Left renal pelvis (tissue), 4 donors: ENCODE measurements around the gene KPNA2. TPM values are rescaled to one million over a fixed set of nuclear protein-coding genes. Genes with fewer than 3 reads are reported as not detected.
"Not testable (repeated sequence)": the region's sequence is repeated elsewhere in the genome, so short reads cannot be mapped to it uniquely, and the experiment has no call there.

Source experiments
- DNase-seq, 4 donors: peaks; one replicate each; pipeline ENCODE4 v3.0.0-alpha.2; 2013; ENCODE audit warnings: low read depth in 4 of 4, low spot score in 3 of 4
- polyA plus RNA-seq, 4 donors: library from polyadenylated mRNA; unstranded; fragments of 120-200 nt; gene quantifications; one replicate each; pipeline ENCODE4 v1.2.1, GENCODE V29; 2013; ENCODE audit not compliant: insufficient read length in 4 of 4

Gene KPNA2
- polyA plus RNA-seq, 4 donors: 95.9 to 127 (median 117) TPM

GRCh38 chr17:68054296-68054900 lies 18.9 kb downstream of the KPNA2 start:
- DNase-seq: no peak

GRCh38 chr17:68057531-68057952 lies 22.0 kb downstream of the KPNA2 start:
- DNase-seq: no peak

GRCh38 chr17:68060336-68060735 lies 24.8 kb downstream of the KPNA2 start:
- DNase-seq: no peak

- no peak for DNase-seq
These were observed 26.2 kb downstream of the KPNA2 start for GRCh38 chr17:68061512-68062313.

- not testable (repeated sequence) for DNase-seq
These were observed 29.8 kb downstream of the KPNA2 start for GRCh38 chr17:68065366-68065765.

GRCh38 chr17:68068512-68068911 lies 33.0 kb downstream of the KPNA2 start:
- DNase-seq: not testable (repeated sequence)

- not testable (repeated sequence) for DNase-seq
These were observed 35.3 kb downstream of the KPNA2 start for GRCh38 chr17:68070582-68071444.

- no peak for DNase-seq
These were observed 38.7 kb downstream of the KPNA2 start for GRCh38 chr17:68074279-68074678.

- not testable (repeated sequence) for DNase-seq
These were observed 40.5 kb downstream of the KPNA2 start for GRCh38 chr17:68075953-68076607.

GRCh38 chr17:68077498-68077897 lies 42.0 kb downstream of the KPNA2 start:
- DNase-seq: not testable (repeated sequence)

GRCh38 chr17:68080411-68081150 lies 45.0 kb downstream of the KPNA2 start:
- no peak for DNase-seq

GRCh38 chr17:68081305-68082265 lies 46.0 kb downstream of the KPNA2 start:
- not testable (repeated sequence) for DNase-seq

GRCh38 chr17:68085771-68086381 lies 50.3 kb downstream of the KPNA2 start:
- no peak for DNase-seq

- not testable (repeated sequence) for DNase-seq
These were observed 51.1 kb downstream of the KPNA2 start for GRCh38 chr17:68086666-68087065.

- DNase-seq: not testable (repeated sequence)
These were observed 51.6 kb downstream of the KPNA2 start for GRCh38 chr17:68087131-68087623.

GRCh38 chr17:68087851-68088250 lies 52.3 kb downstream of the KPNA2 start:
- DNase-seq: no peak

- no peak for DNase-seq
These were observed 54.3 kb downstream of the KPNA2 start for GRCh38 chr17:68089881-68090280.

GRCh38 chr17:68094481-68095078 lies 59.0 kb downstream of the KPNA2 start:
- DNase-seq: no peak
